8988T (cell line): Measurements from ENCODE around the gene NQO1.

ENCODE experiments used
- DNase-seq: peaks from one replicate; pipeline ENCODE4 v3.0.0; 2011

The NQO1 gene

DNA sequence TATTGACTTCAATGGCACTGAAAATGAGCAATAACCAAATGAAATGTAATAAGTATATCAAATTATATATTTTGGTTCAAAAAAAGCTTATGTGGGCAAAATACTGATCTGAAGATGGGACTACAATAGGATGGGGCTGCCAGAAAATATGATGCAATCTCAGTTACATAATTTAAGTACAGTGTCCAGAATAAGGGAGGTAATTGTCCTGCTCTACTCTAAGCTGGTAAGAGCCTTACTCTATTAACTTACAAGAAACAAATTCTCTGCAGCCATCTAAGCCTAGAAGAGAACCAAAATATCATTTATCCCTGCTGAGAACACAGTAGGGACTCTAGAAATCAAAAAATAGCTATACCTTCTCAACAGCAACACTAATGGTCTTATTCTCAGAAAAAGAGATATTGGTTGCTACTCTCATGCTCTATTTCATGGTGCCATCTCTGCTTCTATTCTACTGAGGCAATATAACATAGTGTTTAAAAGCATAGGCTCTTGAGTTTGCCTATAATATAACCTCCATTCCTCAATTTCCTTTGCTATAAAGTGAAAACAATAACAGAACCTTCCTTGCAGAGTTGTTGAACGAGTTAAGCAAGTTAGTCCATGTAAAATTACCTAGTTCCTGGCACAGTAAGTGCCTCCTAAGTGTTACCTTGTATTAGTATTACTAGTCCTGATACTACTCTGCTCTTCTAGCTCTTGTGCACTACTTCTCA, 19.9 kb downstream of the NQO1 start:
- no peak for DNase-seq

DNA sequence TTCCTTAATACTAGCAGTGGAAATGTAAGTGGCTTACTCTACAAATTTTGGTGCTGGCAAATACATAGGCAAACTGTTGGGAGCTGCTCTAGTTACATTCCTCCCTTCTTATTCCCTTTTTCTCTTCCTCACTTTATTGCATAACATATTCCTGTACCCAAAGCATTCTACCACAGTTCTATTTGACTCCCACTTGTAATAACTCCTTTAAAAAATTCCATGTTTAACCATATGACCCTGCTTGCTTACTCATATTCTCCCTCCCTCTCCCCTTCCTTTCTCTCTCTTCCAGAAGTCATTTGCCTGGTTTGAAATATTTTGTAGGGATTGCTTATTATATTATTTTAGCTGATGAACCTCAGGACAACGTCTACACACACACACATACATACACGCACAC, 22.7 kb downstream of the NQO1 start:
- no peak for DNase-seq

DNA sequence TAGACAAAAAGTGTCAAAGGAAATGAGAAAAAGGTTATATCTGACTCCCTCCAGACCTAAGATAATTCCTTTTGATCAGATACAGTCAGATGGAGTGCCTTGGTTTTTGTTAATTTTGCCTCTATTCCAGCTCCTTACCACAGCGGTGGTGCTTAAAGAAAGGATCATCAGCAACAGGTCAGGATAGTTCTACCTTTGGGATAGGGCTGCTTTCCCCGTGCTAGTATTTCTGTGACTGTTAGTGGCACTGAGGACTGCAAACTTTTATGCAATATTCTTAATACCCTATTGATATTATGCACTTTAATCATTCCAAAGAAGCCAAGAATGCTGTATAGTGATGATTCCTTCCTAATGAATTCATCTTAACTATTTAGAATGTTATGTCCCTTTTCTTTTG, 24.5 kb downstream of the NQO1 start:
- DNase-seq: no peak

DNA sequence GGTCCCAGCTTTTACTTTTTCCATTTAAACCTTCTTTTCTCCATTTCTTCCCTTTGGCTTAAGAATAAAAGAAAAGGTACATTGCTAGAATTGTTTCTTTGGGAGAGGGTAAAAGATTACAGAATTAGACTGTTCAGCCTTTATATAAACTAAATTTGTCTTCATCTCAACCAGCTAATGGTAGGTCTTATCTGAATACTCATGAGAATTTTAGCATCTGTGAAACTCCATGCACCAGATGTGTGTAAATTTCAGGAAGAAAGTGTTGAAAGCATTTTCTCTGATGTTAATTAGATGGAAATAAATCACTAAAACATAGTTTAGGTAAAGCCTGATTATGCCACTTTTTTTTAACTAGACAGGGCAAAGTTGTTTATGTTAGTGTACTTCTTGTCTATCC, 24.9 kb downstream of the NQO1 start:
- no peak for DNase-seq

DNA sequence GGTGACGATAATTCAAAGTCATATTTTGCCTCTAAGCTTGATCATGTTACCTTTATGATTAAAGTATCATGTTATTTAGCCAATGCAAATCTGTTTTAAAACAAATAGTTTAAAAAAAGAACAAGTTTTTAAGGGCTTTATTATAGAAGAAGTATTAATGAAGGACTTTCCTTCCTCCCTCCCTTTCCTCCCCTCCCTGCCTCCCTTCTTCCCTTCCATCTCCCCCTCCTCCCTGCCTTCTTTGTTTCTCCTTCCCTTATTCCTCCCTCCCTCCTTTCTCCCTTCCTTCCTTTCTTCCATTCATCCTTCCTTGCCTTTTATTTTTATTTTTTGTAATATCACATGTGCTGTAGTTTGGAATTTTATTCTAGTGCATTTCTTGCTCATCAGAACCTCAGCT, 26.4 kb downstream of the NQO1 start:
- no peak for DNase-seq

DNA sequence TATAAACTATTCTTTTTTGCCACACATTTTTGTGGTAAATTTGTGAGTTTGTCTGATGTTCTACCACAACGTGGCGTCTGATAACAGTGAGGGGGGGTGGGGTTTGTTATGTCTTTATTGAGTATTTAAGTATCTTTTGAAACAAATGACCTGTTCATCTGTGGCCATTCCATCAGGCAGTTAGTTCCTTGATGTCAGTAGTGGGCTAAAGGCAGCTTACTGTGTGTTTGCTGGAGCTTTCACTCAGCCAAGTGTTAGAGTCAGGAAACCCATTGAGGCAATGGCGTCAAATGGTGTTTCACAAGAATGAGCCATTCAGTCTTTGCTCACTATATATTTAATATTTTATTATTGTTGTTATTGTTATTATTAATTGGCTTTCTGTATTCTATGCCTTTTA, 28.0 kb downstream of the NQO1 start:
- DNase-seq: no peak

DNA sequence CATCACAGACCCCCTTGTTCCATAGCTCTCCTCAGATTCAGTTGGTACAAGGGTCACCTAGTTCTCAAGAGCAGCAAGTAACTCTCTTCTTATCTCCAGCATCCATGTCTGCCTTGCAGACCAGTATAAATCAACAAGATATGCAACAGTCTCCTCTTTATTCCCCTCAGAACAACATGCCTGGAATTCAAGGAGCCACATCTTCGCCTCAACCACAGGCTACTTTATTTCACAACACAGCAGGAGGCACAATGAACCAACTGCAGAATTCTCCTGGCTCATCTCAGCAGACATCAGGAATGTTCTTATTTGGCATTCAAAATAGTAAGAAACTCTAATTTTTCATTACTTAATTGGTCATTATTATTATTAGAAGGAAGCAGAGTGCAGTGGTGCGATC, 32.4 kb downstream of the NQO1 start:
- DNase-seq: no peak

DNA sequence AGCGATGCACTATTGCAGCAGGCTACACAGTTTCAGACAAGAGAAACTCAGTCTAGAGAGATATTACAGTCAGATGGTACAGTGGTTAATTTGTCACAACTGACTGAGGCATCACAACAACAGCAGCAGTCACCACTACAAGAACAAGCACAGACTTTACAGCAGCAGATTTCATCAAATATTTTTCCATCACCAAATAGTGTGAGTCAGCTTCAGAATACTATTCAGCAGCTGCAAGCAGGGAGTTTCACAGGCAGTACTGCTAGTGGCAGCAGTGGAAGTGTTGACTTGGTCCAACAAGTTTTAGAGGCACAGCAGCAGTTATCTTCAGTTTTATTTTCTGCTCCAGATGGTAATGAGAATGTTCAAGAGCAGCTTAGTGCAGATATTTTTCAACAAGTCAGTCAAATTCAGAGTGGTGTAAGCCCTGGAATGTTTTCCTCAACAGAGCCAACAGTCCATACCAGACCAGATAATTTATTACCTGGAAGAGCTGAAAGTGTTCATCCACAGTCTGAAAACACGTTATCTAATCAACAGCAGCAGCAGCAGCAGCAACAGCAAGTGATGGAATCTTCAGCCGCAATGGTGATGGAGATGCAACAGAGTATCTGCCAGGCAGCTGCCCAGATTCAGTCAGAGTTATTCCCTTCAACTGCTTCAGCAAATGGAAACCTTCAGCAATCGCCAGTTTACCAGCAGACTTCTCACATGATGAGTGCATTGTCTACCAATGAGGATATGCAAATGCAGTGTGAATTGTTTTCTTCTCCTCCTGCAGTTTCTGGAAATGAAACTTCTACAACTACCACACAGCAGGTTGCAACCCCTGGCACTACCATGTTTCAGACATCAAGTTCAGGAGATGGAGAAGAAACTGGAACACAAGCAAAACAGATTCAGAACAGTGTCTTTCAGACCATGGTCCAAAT, 34.1 kb downstream of the NQO1 start:
- DNase-seq: no peak

DNA sequence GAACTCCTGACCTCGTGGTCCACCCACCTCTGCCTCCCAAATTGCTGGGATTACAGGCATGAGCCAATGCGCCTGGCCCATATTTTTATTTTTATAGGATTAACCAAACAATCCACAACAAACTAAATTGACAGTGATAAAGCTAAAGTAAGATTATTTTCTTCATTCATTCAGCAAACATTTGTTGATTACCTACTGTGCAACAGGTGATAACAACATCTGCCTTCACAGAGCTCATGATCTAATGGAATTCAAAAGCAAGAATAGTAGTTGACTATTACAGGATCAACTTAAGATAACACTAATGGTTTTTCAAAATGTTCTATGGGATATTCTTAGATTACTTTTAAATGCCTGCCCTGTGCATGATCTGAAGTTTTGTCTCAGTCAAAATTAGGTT, 37.8 kb downstream of the NQO1 start:
- no peak for DNase-seq

DNA sequence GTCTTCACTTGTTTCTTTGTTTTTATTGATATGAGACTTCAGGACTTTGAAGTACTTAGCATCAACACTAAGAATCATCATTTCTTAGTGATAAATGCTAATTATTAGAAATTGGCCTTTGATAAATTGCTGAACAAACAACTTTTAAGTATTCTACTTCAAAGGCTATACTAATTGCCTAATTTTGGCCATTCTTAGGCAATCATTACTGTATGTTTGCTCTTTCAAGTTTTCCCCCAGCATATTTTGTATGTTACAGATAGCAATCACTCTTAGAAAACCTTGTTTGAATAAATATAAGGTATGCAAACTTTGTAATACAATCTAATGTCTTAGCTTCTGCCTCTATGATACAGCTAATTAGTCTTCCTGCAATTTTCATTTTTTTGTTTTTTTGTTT, 46.0 kb downstream of the NQO1 start:
- no peak for DNase-seq

DNA sequence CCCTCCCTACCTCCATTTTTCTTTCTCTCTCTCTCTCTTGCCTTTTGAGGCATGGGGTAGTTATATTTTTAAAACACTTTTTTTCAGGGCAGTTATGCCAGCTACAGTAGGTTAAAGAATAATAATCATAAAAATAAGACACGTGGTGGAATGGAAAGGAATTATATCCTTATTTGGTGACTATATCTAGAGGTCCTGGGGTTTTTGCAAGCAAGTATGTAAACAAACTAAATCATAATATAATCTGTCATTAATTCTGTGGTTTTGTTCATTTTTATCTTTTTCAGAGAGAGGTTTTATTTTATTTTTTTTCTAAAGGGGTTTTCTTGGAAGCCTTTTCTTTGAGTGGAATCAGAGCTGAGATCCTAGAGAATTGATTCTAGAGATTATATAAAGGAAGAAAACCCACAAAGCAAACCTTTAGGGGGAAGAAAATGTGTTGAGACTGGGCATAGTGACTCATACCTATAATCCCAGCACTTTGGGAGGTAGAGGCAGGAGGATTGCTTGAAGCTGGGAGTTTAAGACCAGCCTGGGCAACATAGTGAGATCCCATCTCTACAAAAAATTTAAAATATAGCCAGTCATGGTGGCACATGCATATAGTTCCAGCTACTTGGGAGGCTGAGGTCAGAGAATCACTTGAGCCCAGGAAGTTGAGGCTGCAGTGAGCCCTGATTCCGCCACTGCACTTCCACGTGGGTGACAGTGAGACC, 53.2 kb downstream of the NQO1 start:
- DNase-seq: no peak

DNA sequence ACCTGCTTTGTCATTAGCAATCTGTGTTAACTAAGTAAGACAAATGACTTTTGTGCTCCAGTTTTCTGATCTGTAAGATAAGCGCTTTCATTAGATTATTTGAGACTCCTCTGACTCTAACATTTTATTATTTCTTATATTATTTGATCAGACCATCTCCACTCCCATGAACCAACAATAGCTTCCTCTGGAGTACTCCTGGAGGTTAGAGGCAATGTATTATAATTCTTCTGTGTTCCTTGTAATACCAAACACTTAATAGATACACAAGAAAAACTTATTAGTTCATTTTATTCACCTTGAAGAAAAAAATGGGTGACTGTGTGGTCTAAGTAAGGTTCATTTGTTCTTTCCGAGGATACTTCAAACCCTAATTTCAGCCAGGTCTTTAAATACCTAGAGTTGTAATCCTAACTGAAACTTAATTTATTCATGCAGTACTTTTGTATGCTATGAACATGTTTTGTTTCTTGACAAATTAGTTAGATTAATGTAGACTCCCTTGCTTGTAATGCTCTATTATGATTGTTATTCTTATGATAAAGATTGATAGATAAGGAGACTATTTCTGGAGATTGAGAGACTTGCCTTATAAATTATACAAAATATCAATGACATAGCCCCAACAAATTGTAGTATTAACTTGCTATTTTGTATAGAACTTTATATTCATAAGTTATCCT, 53.9 kb downstream of the NQO1 start:
- no peak for DNase-seq

DNA sequence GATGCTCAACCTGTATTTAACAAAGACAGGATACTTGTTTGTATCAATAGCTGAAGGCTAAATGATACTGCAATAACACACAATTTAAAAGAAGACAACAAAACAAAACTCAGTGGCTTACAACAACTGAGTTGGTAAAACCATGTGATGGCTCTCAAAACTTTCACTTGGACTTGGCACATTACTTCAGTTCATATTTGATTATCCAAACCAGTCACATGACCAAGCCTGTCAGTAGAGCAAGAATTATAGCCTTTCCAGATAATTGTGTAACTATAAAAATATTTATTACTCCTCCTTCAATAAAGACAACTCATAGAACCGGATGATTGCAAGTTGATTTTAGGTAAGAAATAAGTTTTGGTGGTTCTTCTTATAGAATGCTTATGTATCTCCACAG, 56.8 kb downstream of the NQO1 start:
- no peak for DNase-seq

DNA sequence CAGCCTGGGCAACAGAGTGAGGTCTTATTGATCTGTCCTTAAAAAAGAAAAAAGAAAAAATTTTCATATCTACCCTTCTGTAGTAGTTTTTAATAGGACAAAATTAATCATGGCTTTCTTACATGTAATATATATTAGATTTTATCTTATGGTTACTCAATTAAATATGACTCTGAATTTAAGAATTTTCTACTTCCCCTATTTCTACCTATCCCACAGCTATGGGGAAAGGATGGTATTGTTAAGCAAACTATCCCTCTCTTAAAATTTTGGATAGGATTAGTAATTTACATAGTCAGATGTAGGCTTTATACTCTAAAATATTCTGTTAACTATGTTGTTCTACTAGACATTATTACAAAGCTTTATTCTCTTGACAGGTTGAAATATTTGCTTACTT, 62.5 kb downstream of the NQO1 start:
- DNase-seq: no peak

DNA sequence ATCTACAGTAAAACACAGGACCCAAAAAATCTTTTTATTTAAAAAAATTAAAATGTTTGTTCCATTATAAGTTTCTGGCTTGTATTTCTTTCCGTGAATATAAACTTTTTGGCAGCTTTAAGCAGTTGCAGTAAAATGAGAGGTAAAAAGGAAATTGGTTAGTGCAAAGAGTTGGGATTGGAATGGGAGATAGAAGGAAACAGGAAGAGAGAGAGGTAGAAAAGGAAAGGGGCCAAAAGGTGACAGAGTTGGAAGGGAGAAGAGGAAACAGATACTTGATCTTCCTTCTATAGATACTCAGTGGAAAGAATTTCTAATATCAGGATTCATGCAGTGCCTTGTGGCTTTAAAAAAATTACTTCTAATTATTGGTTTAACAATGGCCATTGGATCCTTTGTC, 63.5 kb downstream of the NQO1 start:
- DNase-seq: no peak

DNA sequence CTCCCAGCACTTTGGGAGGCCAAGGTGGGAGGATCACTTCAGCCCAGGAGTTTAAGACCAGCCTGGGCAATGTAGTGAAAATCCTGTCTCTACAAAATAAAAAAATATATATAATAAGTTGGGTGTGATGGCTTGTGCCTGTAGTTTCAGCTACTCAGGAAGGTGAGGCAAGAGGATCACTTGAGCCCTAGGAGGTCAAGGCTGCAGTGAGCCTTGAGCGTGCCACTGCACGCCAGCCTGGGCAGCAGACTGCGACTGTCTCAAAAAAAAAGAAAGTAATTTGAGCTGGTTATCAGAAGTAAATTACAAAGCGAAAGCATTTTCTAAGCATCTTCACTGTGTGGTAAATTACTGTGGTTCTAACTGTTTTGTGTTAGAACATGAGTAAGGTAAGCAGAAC, 66.2 kb downstream of the NQO1 start:
- DNase-seq: no peak
